ENCODE results near the gene PPFIBP1. TPM values are rescaled to one million over a fixed set of nuclear protein-coding genes. Genes with fewer than 3 reads are reported as not detected.
"Not testable (repeated sequence)": the region's sequence is repeated elsewhere in the genome, so short reads cannot be mapped to it uniquely, and the experiment has no call there.

The PPFIBP1 gene
- total RNA-seq, 2 donors from 2014 or later: 98.5 to 213 TPM

DNA sequence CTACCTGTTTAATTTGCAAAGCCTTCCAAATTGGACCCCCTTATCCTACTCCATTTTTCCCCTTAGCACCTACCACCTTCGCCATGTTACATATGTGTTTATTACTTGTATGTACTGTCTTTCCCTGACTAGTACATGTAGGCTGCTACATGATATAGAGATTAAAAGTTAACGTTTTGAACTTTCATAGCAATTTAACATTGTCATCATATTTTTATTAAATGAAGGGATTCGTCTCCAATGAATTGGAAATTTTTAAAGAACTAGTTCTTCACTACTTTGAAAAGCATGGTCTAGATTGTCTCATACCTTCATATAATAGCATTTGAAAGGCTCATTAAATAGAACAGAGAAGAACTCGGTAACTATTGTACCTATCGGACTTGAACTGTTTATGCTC is 107.4 kb downstream of the PPFIBP1 start:
- H3K27me3 Mint-ChIP-seq (ENCODE audit: insufficient read depth): no peaks in the 10 kb centered on the region

DNA sequence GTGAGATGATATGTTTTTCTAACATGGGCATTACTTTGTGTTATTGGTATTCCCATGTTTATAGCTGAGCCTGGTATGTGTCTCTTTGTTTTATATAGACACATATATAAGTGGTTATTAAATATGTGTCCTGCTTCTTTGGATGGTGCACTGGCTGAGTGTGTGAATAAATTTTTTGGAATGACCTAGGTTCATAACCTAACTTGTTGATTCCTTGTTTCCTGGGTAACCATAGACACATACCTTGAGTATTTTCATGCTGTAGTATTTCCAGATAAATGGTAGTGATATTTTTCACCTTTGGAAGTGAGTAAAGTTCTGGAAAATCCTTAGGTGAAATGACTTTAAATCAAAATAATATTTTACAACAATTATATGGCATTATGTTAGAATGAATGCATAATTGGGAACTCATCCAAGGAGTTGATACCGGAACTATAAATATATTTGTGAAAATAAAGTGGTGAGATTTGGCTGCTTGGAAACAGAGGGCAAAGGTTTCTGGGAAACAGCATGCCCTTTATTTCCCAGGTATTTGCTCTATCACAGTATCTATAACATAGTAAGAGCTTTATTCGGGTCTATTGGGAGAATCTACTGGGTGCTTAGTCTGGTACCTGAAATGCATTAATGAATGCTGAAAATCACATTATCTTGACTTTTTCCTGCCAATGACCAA is 107.9 kb downstream of the PPFIBP1 start:
- Mint-ChIP-seq H3K4me1 (peaks cover 11% of the 10 kb centered on the region), H3K27ac (no peak overlapping the region), H3K27me3 (ENCODE audit: insufficient read depth) (no peaks in the 10 kb centered on the region), H3K36me3 (ENCODE audit: low read depth) (peaks cover 22% of the 10 kb centered on the region), H3K9me3 (no peaks in the 10 kb centered on the region), H3K4me3 (no peak overlapping the region)
- Histone ChIP-seq H3K27me3 (ENCODE audit: control insufficient read depth, insufficient read depth, low read length, poor library complexity, severe bottlenecking) (no peaks in the 10 kb centered on the region), H3K36me3 (ENCODE audit: control insufficient read depth, insufficient read depth, low read length) (peaks cover 28% of the 10 kb centered on the region), H3K27ac (ENCODE audit: low read depth, low read length) (no peak overlapping the region), H3K4me1 (ENCODE audit: control insufficient read depth, insufficient read depth, low read length) (no peaks in the 10 kb centered on the region), H3K4me3 (ENCODE audit: low read length) (no peak overlapping the region), H3K9me3 (ENCODE audit: control insufficient read depth, low read length) (no peaks in the 10 kb centered on the region), H3K9ac (ENCODE audit: extremely low read depth, low read length, poor library complexity, severe bottlenecking) (no peak overlapping the region)
- 100% methylated on average over 1 to 2 of the region's 2 CpGs for WGBS, 2 experiments (ENCODE audit: insufficient coverage in 1 of 2, insufficient read length in 1 of 2)
- TF ChIP-seq, protein P1, sequence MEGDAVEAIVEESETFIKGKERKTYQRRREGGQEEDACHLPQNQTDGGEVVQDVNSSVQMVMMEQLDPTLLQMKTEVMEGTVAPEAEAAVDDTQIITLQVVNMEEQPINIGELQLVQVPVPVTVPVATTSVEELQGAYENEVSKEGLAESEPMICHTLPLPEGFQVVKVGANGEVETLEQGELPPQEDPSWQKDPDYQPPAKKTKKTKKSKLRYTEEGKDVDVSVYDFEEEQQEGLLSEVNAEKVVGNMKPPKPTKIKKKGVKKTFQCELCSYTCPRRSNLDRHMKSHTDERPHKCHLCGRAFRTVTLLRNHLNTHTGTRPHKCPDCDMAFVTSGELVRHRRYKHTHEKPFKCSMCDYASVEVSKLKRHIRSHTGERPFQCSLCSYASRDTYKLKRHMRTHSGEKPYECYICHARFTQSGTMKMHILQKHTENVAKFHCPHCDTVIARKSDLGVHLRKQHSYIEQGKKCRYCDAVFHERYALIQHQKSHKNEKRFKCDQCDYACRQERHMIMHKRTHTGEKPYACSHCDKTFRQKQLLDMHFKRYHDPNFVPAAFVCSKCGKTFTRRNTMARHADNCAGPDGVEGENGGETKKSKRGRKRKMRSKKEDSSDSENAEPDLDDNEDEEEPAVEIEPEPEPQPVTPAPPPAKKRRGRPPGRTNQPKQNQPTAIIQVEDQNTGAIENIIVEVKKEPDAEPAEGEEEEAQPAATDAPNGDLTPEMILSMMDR (conservative IDR thresholded peaks at IDR 0.05): no peak
- no peak for DNase-seq

More for the DNA sequence above, 107.4 kb downstream of the PPFIBP1 start:
- Mint-ChIP-seq H3K27ac (no peak overlapping the region), H3K36me3 (ENCODE audit: low read depth) (peaks cover 22% of the 10 kb centered on the region), H3K4me1 (peaks cover 13% of the 10 kb centered on the region), H3K9me3 (no peaks in the 10 kb centered on the region), H3K4me3 (no peak overlapping the region)
- Histone ChIP-seq H3K4me3 (ENCODE audit: low read length) (no peak overlapping the region), H3K9ac (ENCODE audit: extremely low read depth, low read length, poor library complexity, severe bottlenecking) (no peak overlapping the region), H3K36me3 (ENCODE audit: control insufficient read depth, insufficient read depth, low read length) (peaks cover 24% of the 10 kb centered on the region), H3K4me1 (ENCODE audit: control insufficient read depth, insufficient read depth, low read length) (no peaks in the 10 kb centered on the region), H3K27me3 (ENCODE audit: control insufficient read depth, insufficient read depth, low read length, poor library complexity, severe bottlenecking) (no peaks in the 10 kb centered on the region), H3K27ac (ENCODE audit: low read depth, low read length) (no peak overlapping the region), H3K9me3 (ENCODE audit: control insufficient read depth, low read length) (no peaks in the 10 kb centered on the region)
- WGBS, 2 experiments (ENCODE audit: insufficient coverage in 1 of 2, insufficient read length in 1 of 2): 100% methylated on average over 2 to 4 of the region's 5 CpGs
- DNase-seq: no peak
- TF ChIP-seq, protein P1 (conservative IDR thresholded peaks at IDR 0.05): no peak

DNA sequence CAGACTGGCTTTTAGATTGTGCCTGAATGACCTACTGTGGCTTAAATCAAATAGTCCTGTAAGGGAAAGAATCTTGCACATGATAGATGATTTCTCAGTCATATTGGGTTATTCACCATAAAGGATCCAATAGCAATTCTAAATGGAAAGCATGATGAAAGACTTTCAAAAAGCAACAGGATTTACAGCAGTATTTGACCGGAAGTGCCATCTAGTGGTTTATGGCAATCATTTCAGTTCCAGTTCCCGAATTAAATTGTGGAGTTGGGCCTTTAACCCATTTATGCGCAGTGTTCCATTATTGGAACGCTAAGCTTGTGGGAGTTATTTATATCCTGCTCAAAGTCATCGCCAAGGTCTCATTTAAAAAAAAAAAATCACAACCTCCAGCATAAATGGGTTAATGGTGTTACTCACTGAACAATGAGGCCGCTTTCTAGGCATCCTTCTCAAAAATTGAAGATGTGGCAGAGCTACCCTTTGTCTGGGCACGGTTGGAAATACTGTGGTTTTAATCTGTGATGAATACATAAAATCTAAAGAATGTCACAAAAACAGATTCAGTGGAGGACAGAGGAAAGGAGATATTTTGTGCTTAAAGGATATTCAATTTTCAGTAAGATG is 111.5 kb downstream of the PPFIBP1 start:
- no peak overlapping the region for H3K27ac Mint-ChIP-seq
- no peaks in the 10 kb centered on the region for H3K9me3 ChIP-seq (ENCODE audit: control insufficient read depth, low read length)

DNA sequence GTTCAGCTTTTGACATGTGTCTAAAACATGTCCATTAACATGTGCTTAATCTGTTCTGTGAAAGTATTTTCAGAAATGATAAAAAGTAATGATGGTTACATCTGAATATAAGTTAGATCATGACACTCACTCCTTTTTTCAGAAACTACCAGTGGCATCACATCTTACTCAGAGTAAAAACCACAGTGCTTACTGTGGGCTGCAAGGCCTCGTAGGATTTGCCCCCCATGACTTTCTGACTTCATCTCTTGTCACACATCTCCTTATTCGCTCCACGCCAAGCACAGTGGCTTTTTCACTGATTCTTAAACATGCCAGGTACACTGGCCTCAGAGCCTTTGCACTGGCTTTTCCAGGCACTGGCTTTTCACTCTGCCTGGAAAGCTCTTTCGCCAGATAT is 112.6 kb downstream of the PPFIBP1 start:
- H3K9me3 Mint-ChIP-seq; H3K4me3 Mint-ChIP-seq; H3K27me3 Mint-ChIP-seq (ENCODE audit: insufficient read depth); H3K27ac ChIP-seq (ENCODE audit: low read depth, low read length); DNase-seq; H3K4me3 ChIP-seq (ENCODE audit: low read length); H3K4me1 ChIP-seq (ENCODE audit: control insufficient read depth, insufficient read depth, low read length); H3K27me3 ChIP-seq (ENCODE audit: control insufficient read depth, insufficient read depth, low read length, poor library complexity, severe bottlenecking); H3K27ac Mint-ChIP-seq; H3K9ac ChIP-seq (ENCODE audit: extremely low read depth, low read length, poor library complexity, severe bottlenecking); H3K9me3 ChIP-seq (ENCODE audit: control insufficient read depth, low read length): not testable (repeated sequence)
- WGBS, 2 experiments (ENCODE audit: insufficient coverage in 1 of 2, insufficient read length in 1 of 2): 86 to 97% methylated on average over 1 to 4 of the region's 4 CpGs
- H3K36me3 ChIP-seq (ENCODE audit: control insufficient read depth, insufficient read depth, low read length): peaks cover 25% of the 10 kb centered on the region
- peaks cover 23% of the 10 kb centered on the region for H3K36me3 Mint-ChIP-seq (ENCODE audit: low read depth)
- H3K4me1 Mint-ChIP-seq: peaks cover 18% of the 10 kb centered on the region

More for the DNA sequence above, 111.5 kb downstream of the PPFIBP1 start:
- DNase-seq: no peak
- Mint-ChIP-seq H3K4me1 (peaks cover 18% of the 10 kb centered on the region), H3K36me3 (ENCODE audit: low read depth) (peaks cover 21% of the 10 kb centered on the region), H3K27me3 (ENCODE audit: insufficient read depth) (no peaks in the 10 kb centered on the region), H3K9me3 (no peaks in the 10 kb centered on the region), H3K4me3 (no peak overlapping the region)
- Histone ChIP-seq H3K4me3 (ENCODE audit: low read length) (no peak overlapping the region), H3K27ac (ENCODE audit: low read depth, low read length) (no peak overlapping the region), H3K4me1 (ENCODE audit: control insufficient read depth, insufficient read depth, low read length) (peaks cover 2% of the 10 kb centered on the region), H3K36me3 (ENCODE audit: control insufficient read depth, insufficient read depth, low read length) (peaks cover 25% of the 10 kb centered on the region), H3K9ac (ENCODE audit: extremely low read depth, low read length, poor library complexity, severe bottlenecking) (no peak overlapping the region), H3K27me3 (ENCODE audit: control insufficient read depth, insufficient read depth, low read length, poor library complexity, severe bottlenecking) (no peaks in the 10 kb centered on the region)
- 79 to 81% methylated on average over 7 of the region's 7 CpGs for WGBS, 2 experiments (ENCODE audit: insufficient coverage in 1 of 2, insufficient read length in 1 of 2)
- TF ChIP-seq, protein P1 (conservative IDR thresholded peaks at IDR 0.05): peak; percentile 96
